ENCODE data around the gene RAB4B. TPM values are rescaled to one million over a fixed set of nuclear protein-coding genes. Genes with fewer than 3 reads are reported as not detected.
"Not testable (repeated sequence)": the region's sequence is repeated elsewhere in the genome, so short reads cannot be mapped to it uniquely, and the experiment has no call there.

Gene RAB4B
- total RNA-seq, 1 donor from 2014 or later: 23.4 TPM

GRCh38 chr19:40825460-40826095, 47.5 kb downstream of the RAB4B start:
- DNase-seq (ENCODE audit: low spot score); H3K4me1 Mint-ChIP-seq (ENCODE audit: low read depth); H3K27ac Mint-ChIP-seq (ENCODE audit: unreplicated experiment); H3K27me3 Mint-ChIP-seq (ENCODE audit: low read depth); H3K4me3 Mint-ChIP-seq (ENCODE audit: unreplicated experiment); H3K9me3 Mint-ChIP-seq (ENCODE audit: low read depth): not testable (repeated sequence)
- peaks cover 18% of the 10 kb centered on the region for H3K36me3 Mint-ChIP-seq (ENCODE audit: low read depth)

GRCh38 chr19:40826312-40826698, 48.3 kb downstream of the RAB4B start:
- H3K9me3 Mint-ChIP-seq (ENCODE audit: low read depth); DNase-seq (ENCODE audit: low spot score); H3K4me3 Mint-ChIP-seq (ENCODE audit: unreplicated experiment); H3K4me1 Mint-ChIP-seq (ENCODE audit: low read depth); H3K27me3 Mint-ChIP-seq (ENCODE audit: low read depth); H3K27ac Mint-ChIP-seq (ENCODE audit: unreplicated experiment): not testable (repeated sequence)
- H3K36me3 Mint-ChIP-seq (ENCODE audit: low read depth): peaks cover 18% of the 10 kb centered on the region

DNA sequence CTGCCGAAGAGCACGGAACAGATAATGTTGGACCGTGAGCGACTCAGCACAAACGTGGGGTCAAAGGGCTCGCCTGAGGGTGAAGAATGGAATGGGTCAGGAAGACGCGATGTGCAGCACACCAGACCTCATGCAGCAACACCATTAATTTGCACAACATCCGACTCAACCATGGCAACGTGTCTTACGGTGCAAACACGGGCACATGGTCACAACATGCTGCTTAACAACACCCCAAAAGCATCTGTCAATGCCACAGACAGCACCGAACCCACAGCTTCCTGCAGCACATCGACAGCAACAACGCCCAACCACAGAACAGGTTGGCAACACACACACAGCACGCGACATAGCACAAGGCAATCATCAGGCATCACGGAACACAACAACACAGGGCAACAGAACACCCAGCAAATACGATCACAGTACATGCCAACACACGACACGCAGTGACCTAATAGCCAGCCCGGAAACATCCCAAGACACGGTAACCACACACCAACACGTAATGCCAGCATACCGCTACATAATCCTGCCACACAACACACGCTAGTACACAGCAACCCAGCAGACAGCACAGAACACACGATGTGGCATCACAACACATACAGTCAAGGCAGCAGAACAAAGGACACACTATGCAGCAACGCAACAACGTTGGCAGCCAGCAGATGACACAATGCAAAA, 48.8 kb downstream of the RAB4B start:
- not testable (repeated sequence) for H3K4me3 Mint-ChIP-seq (ENCODE audit: unreplicated experiment); H3K27ac Mint-ChIP-seq (ENCODE audit: unreplicated experiment); H3K9me3 Mint-ChIP-seq (ENCODE audit: low read depth); DNase-seq (ENCODE audit: low spot score); H3K27me3 Mint-ChIP-seq (ENCODE audit: low read depth); H3K4me1 Mint-ChIP-seq (ENCODE audit: low read depth)
- H3K36me3 Mint-ChIP-seq (ENCODE audit: low read depth): peaks cover 18% of the 10 kb centered on the region

- Mint-ChIP-seq H3K9me3 (ENCODE audit: low read depth) (no peaks in the 10 kb centered on the region), H3K27ac (ENCODE audit: unreplicated experiment) (no peak overlapping the region), H3K36me3 (ENCODE audit: low read depth) (peaks cover 18% of the 10 kb centered on the region), H3K4me1 (ENCODE audit: low read depth) (peaks cover 12% of the 10 kb centered on the region), H3K27me3 (ENCODE audit: low read depth) (no peaks in the 10 kb centered on the region), H3K4me3 (ENCODE audit: unreplicated experiment) (no peak overlapping the region)
- DNase-seq (ENCODE audit: low spot score): peak; percentile 37
- TF ChIP-seq, protein P1, sequence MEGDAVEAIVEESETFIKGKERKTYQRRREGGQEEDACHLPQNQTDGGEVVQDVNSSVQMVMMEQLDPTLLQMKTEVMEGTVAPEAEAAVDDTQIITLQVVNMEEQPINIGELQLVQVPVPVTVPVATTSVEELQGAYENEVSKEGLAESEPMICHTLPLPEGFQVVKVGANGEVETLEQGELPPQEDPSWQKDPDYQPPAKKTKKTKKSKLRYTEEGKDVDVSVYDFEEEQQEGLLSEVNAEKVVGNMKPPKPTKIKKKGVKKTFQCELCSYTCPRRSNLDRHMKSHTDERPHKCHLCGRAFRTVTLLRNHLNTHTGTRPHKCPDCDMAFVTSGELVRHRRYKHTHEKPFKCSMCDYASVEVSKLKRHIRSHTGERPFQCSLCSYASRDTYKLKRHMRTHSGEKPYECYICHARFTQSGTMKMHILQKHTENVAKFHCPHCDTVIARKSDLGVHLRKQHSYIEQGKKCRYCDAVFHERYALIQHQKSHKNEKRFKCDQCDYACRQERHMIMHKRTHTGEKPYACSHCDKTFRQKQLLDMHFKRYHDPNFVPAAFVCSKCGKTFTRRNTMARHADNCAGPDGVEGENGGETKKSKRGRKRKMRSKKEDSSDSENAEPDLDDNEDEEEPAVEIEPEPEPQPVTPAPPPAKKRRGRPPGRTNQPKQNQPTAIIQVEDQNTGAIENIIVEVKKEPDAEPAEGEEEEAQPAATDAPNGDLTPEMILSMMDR (IDR thresholded peaks at IDR 0.05): no peak
Observed at GRCh38 chr19:40827386-40828247, 49.6 kb downstream of the RAB4B start.

GRCh38 chr19:40829205-40829604, 51.2 kb downstream of the RAB4B start:
- Mint-ChIP-seq H3K27ac (ENCODE audit: unreplicated experiment) (no peak overlapping the region), H3K9me3 (ENCODE audit: low read depth) (no peaks in the 10 kb centered on the region), H3K4me1 (ENCODE audit: low read depth) (peaks cover 12% of the 10 kb centered on the region), H3K4me3 (ENCODE audit: unreplicated experiment) (no peak overlapping the region), H3K36me3 (ENCODE audit: low read depth) (peaks cover 18% of the 10 kb centered on the region), H3K27me3 (ENCODE audit: low read depth) (no peaks in the 10 kb centered on the region)
- DNase-seq (ENCODE audit: low spot score): no peak
- TF ChIP-seq, protein P1 (IDR thresholded peaks at IDR 0.05): no peak

DNA sequence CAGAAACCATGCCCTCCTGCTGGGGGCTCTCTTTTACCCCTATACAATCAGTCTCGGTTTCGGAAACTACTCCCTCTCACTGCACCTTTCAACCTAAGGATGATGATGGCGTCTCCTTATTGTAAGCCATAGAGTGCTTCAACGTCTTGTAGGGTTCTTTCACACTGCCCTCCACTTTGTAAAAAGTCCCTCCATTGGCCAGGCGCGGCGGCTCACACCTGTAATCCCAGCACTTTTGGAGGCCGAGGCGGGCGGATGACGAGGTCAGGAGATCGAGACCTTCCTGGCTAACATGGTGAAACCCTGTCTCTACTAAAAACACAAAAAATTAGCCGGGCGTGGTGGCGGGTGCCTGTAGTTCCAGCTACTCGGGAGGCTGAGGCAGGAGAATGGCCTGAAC, 52.7 kb downstream of the RAB4B start:
- not testable (repeated sequence) for H3K9me3 Mint-ChIP-seq (ENCODE audit: low read depth); H3K27me3 Mint-ChIP-seq (ENCODE audit: low read depth); H3K4me3 Mint-ChIP-seq (ENCODE audit: unreplicated experiment); DNase-seq (ENCODE audit: low spot score); H3K27ac Mint-ChIP-seq (ENCODE audit: unreplicated experiment)
- Mint-ChIP-seq H3K36me3 (ENCODE audit: low read depth) (peaks cover 16% of the 10 kb centered on the region), H3K4me1 (ENCODE audit: low read depth) (peaks cover 12% of the 10 kb centered on the region)
